WI38 (cell line): Measurements from ENCODE around the gene ACHE.
A peak's percentile ranks its signal among the peaks of the same experiment; 100 is the strongest.

ENCODE experiments used
- H3K4me3 ChIP-seq: 2 replicates; pipeline ENCODE4 v1.5.1; 2011; ENCODE audit warnings: low read depth, mild to moderate bottlenecking, control low read depth, low read length
- CTCF ChIP-seq: IDR thresholded peaks from 2 replicates; pipeline ENCODE4 v1.5.1; 2012; ENCODE audit warnings: low read depth, mild to moderate bottlenecking, control low read depth, low read length

Gene ACHE

GRCh38 chr7:100879685-100880261, 15.9 kb downstream of the ACHE start:
- no peak for TF ChIP-seq CTCF
- H3K4me3 ChIP-seq = no peak overlapping the region

GRCh38 chr7:100878685-100879084, 17.0 kb downstream of the ACHE start:
- no peak overlapping the region for H3K4me3 ChIP-seq
- no peak for TF ChIP-seq CTCF

- no peak overlapping the region for H3K4me3 ChIP-seq
- no peak for TF ChIP-seq CTCF
These were observed 17.7 kb downstream of the ACHE start for GRCh38 chr7:100878013-100878412.

GRCh38 chr7:100875356-100875751, 20.3 kb downstream of the ACHE start:
- H3K4me3 ChIP-seq = peak overlapping the region; percentile 93
- TF ChIP-seq CTCF = no peak

GRCh38 chr7:100874577-100875355, 20.9 kb downstream of the ACHE start, which contains the start of gene SRRT:
Gene SRRT, plus strand, starts transcription at chr7:100875103. Its CDS starts 488 bp downstream, at chr7:100875591.
- no peak for TF ChIP-seq CTCF
- peak within 1 kb of the TSS; percentile 93 for H3K4me3 ChIP-seq

GRCh38 chr7:100874300-100874576, 21.4 kb downstream of the ACHE start:
- no peak for TF ChIP-seq CTCF
- peak overlapping the region; percentile 93 for H3K4me3 ChIP-seq

GRCh38 chr7:100873599-100874299, 21.9 kb downstream of the ACHE start:
- TF ChIP-seq CTCF = no peak
- H3K4me3 ChIP-seq = no peak overlapping the region; the same call in 1 of the 2 replicates
